SHP77 treated with DMSO at 0.1 percent for 48 hours (cell line): ENCODE measurements around the gene RGMB.

Experiments used
- DNase-seq: peaks from one replicate; lab custom pipeline; 2025; lab: John Stamatoyannopoulos, UW

The RGMB gene

DNA sequence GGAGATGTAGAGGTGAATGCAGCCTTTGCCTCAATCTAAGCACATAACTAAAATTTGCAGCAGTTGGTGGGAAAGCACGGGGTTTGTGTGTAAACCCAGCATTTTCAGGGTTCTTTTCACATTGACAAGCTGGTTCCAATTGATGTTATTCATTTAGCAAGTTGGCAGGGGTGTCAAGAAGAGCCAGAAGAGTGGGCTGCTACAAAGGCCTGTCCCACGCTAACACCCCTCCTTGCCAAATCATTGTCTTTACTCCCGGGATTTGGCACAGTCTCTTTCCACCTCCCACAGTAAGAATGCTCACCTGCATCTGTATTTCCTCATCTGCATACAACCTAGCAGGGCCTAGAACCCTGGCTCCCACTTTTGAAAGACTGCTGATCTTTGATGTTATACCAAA, 11.8 kb downstream of the RGMB start:
- no peak for DNase-seq

DNA sequence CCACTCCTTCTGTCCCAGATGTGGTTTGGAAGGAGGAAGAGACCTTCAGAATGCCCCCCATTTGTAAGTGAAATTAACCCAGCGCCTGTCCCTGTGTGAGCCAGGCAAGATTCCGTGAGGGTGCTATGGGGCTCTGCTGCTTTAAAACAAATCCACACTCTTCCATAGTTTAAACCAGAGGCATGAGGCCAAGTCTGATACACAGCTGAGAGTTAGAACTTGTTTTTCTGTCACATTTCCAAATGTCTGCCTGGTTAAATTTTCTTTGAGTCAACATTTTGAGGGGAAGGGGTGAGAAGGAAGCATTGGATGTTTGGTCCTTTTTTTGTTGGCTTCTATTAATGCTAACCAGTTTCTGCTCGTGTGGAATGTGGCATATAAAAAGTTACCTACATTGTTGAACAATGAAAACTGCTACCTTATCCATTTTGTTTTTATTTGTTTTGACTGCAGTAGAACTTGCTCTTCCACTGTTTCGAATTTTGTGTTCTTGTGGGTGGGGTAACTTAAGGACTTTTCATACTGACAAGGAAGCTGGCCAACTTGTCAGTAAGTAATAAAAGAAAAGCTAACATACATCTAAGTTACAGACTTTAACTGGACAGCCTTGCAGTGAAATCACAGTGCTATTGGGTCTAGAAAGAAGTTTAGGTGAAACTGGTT, 12.9 kb downstream of the RGMB start:
- DNase-seq, result no peak

- DNase-seq, result no peak
These were observed 13.8 kb downstream of the RGMB start for GRCh38 chr5:98787131-98787719.

- no peak for DNase-seq
These were observed 15.6 kb downstream of the RGMB start for GRCh38 chr5:98789029-98789428.

DNA sequence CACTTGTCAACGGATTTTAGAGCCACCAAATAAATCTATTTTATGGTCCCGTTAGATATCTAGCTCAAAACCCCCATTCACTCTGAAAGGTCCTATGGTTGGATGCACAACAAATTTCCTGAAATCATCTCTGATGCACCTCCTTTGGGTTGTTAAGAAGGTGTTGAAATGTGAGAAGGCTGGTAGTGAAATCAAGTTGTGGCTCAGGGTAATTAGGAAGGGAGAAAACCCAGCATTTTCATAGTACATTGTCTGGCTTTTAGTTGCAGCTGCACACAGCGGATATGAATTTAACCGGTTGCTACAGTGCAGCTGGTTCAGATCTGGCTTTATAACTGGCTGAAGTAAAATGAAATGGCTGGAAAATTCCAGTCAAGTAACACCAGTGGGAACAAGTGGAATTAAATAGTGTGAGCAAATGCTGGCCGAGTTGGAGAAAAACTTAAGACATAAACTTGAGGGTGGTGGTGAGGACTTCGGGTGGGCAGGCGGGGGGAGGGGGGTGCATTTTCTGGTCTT, 17.6 kb downstream of the RGMB start:
- DNase-seq, result no peak

GRCh38 chr5:98791898-98792580, 18.6 kb downstream of the RGMB start:
- DNase-seq, result no peak

GRCh38 chr5:98793223-98793622, 19.8 kb downstream of the RGMB start:
- DNase-seq, result no peak

DNA sequence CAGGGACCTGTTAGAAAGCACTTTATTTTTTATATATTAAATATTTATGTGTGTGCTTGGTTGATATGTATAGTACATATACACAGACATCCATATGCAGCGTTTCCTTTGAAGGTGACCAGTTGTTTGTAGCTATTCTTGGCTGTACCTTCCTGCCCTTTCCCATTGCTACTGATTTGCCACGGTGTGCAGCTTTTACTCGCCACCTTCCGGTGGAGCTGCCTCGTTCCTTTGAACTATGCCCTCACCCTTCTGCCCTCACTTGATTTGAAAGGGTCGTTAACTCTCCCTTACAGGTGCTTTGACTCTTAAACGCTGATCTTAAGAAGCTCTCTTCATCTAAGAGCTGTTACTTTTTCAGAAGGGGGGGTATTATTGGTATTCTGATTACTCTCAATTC, 20.5 kb downstream of the RGMB start:
- no peak for DNase-seq

- DNase-seq, result no peak
These were observed 21.1 kb downstream of the RGMB start for GRCh38 chr5:98794414-98795080.

- DNase-seq, result no peak
These were observed 21.8 kb downstream of the RGMB start for GRCh38 chr5:98795243-98795642.

DNA sequence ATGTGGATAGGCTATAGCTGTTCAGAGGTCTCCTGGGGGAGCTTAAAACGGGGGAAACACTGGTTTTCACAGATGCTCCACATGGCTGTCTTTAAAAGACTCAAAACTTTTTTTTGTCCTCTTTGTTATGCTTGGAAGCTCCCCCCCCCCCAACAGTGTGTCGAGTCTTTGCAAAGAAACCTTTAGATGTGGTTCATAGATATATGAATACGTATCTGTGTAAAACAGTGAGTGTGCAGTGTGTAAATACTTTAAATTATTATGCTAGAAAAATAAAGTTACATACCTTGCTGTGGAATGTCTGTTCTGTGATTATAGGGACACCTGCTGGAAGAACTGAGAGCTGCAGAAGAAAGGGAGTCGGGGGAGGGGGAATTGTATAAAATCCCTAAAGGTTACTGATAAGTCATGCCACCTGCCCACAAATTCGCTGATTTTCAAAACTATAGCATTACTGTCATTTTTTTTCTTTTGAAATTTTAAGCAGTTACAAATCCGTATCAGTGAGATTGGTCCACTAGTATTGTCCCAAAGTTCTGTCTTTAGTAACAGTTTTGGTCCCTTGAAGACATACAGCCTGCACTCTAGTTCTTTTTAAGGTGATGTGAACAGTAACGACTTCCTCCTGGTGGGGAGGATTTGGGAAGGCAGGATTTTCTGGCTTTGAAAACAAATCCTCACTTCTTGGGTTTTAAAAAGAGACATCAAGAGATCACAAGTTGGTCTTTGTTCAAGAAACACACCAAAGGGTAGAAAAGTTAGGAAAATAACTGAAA, 22.9 kb downstream of the RGMB start:
- peak; percentile 11 for DNase-seq

GRCh38 chr5:98798371-98798770, 24.9 kb downstream of the RGMB start:
- no peak for DNase-seq

GRCh38 chr5:98798847-98799246, 25.4 kb downstream of the RGMB start:
- DNase-seq, result no peak

DNA sequence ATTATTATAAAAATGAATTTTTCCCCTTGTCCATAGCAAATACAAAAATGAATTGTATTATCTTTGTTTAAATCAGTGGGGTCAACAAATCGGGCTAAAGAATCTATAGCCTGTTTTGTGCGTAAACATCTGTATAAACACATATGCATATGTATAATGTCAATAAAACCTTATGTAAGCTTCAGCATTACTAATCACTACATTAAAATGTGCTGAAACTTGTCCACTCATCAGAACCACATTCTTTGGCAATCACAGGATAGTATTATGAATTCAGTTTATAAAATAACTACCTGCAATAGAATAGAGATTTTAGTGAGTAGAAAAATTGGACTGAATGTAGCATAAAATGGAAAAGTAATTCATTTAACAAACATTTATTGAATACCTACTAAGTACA, 30.6 kb downstream of the RGMB start:
- no peak for DNase-seq

- no peak for DNase-seq
These were observed 31.6 kb downstream of the RGMB start for GRCh38 chr5:98805070-98805469.

GRCh38 chr5:98807806-98808205, 34.3 kb downstream of the RGMB start:
- DNase-seq, result no peak

GRCh38 chr5:98810206-98810605, 36.7 kb downstream of the RGMB start:
- DNase-seq, result no peak

DNA sequence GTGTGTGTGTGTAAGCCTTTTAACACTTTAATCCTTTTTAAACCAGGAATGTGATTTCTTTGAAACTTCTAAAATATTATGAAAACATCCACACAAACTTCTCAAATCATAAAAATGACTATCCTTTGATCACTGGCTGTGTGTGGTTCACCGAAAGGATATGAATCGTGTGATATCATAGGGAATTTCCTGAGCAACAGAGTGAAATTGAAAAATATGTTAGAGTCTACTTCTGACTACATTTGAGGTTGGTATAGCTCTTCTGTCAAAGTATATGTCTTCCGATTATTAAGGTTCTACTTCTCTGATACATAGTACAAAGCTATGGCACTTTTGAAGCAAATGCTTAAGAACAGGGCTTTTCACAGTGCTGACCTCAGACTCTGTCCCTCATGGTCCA, 40.3 kb downstream of the RGMB start:
- no peak for DNase-seq

GRCh38 chr5:98816582-98817222, 43.2 kb downstream of the RGMB start:
- peak; percentile 13 for DNase-seq

DNA sequence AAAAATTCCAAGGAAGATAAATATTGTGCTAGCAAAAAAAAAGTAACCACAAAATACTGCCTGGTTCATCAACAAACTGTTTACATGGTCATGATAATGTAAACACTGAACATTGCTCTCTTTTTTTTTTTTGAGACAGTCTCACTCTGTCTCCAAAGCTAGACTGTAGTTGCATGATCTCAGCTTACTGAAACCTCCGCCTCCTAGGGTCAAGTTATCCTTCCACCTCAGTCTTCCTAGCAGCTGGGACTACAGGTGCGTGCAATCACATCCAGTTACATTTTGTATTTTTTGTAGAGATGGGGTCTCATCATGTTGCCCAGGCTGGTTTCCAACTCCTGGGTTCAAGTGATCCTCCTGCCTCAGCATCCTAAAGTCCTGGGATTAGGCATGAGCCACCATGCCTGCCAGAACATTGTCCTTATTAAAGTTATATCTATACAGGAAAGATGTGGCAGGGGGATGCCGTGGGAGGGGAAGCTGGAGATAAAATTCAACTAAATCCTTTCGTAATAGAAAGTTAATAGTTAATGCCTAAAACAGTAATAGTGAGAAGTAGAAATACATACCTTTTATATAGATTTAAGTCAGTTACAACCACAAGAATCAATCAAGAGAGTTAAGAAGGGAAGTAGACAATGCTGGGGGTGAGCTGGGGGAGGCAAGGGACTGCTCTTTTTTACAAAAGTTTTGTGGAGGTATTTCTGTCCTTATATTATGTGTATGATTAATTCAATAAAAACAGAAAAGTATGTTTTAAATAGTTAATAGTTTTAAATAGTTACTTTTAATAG, 52.3 kb downstream of the RGMB start:
- DNase-seq, result no peak

DNA sequence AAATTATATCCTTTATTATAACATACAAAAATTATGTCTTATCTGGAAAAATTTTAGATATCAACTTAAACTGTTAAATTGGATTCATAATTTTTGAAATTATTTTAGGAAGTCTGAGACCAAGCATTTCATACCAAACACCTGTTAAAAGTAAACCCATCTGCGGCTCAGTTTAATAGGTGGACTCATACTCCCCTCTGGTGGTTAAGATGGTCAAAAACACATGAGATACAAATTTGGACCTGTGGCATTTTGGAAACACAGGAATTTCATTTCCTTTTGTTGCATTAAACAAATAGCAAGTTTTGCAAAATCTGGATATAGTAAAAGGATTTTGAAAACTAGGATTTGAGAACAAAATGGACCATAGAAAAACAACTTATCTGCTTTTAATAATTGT, 53.7 kb downstream of the RGMB start:
- DNase-seq, result peak; percentile 27
